H1 (cell line): ENCODE results near the gene ALK. TPM values are rescaled to one million over a fixed set of nuclear protein-coding genes. Genes with fewer than 3 reads are reported as not detected.

Experiments
- CTCF ChIA-PET: fragments of 300-600 bp; sonication (Branson Sonifier 250); formaldehyde crosslinking; loops from one replicate; lab custom pipeline; 2021; ENCODE audit not compliant: partially characterized antibody; lab: Charles Lee
- POLR2A ChIA-PET: fragments of 300-600 bp; sonication (Branson Sonifier 250); formaldehyde crosslinking; loops from one replicate; lab custom pipeline; 2021; ENCODE audit warnings: inconsistent platforms; ENCODE audit not compliant: partially characterized antibody; lab: Charles Lee
- DNase-seq, 2 experiments: peaks; one replicate each; pipeline versions ENCODE4 v3.0.0 to v3.0.0-alpha.2; 2010 to 2022; ENCODE audit warnings: low spot score in 2 of 2, low read depth in 1 of 2, mixed read lengths in 1 of 2
- FAIRE-seq: peaks from 2 replicates; lab custom pipeline; 2011; peaks lifted over from hg19 to GRCh38; lab: Jason Lieb, UNC
- H2AFZ ChIP-seq: 2 replicates; pipeline ENCODE4 v1.8.1; 2012; ENCODE audit warnings: low read length, inconsistent platforms
- H2AK5ac ChIP-seq: 2 replicates; pipeline ENCODE4 v1.6.1; 2013; ENCODE audit warnings: low read depth, low read length
- H2BK120ac ChIP-seq: replicated peaks from 2 replicates; pipeline ENCODE3; 2013; ENCODE audit warnings: low read depth, low read length, inconsistent platforms
- H2BK12ac ChIP-seq: 2 replicates; pipeline ENCODE4 v1.6.1; 2013; ENCODE audit warnings: low read depth, low read length
- H2BK15ac ChIP-seq: 2 replicates; pipeline ENCODE4 v1.6.1; 2013; ENCODE audit warnings: low read length
- H2BK20ac ChIP-seq: 2 replicates; pipeline ENCODE4 v1.6.1; 2013; ENCODE audit warnings: low read length
- H2BK5ac ChIP-seq: 2 replicates; pipeline ENCODE4 v1.6.1; 2013; ENCODE audit warnings: low read depth, low read length
- H3K14ac ChIP-seq: 2 replicates; pipeline ENCODE4 v1.6.1; 2013; ENCODE audit warnings: inconsistent platforms; ENCODE audit not compliant: insufficient read length
- H3K18ac ChIP-seq: 2 replicates; pipeline ENCODE4 v1.6.1; 2013; ENCODE audit warnings: low read length; ENCODE audit errors: extremely low read depth
- H3K23ac ChIP-seq: 2 replicates; pipeline ENCODE4 v1.6.1; 2013; ENCODE audit warnings: inconsistent platforms; ENCODE audit not compliant: insufficient read length
- H3K23me2 ChIP-seq: 2 replicates; pipeline ENCODE4 v1.6.1; 2013; ENCODE audit warnings: low read depth, low read length
- H3K27ac ChIP-seq: 2 replicates; pipeline ENCODE4 v1.6.1; 2011; ENCODE audit warnings: low read depth, low read length, inconsistent platforms
- H3K27me3 ChIP-seq, 4 experiments: replicated peaks in 1 of 4; 1 replicate in 1 of 4; 2 replicates in 3 of 4; pipeline versions ENCODE4 v1.6.1 to v1.8.1; 2011 to 2013; ENCODE audit warnings: low read length in 3 of 4, mild to moderate bottlenecking in 3 of 4, inconsistent platforms in 2 of 4, mixed read lengths in 2 of 4, moderate library complexity in 1 of 4; ENCODE audit not compliant: control insufficient read depth in 3 of 4, insufficient read depth in 3 of 4; ENCODE audit errors: extremely low read depth in 1 of 4
- H3K36me3 ChIP-seq, 4 experiments: 2 replicates each; pipeline versions ENCODE4 v1.6.1 to v1.8.1; 2011 to 2013; ENCODE audit warnings: mild to moderate bottlenecking in 4 of 4, low read length in 3 of 4, moderate library complexity in 2 of 4, control low read depth in 1 of 4, inconsistent platforms in 1 of 4; ENCODE audit not compliant: insufficient read depth in 4 of 4, control insufficient read depth in 2 of 4
- H3K4ac ChIP-seq: replicated peaks from 2 replicates; pipeline ENCODE3; 2013; ENCODE audit warnings: low read length, low read depth, mixed read lengths, inconsistent platforms; ENCODE audit not compliant: insufficient read length
- H3K4me1 ChIP-seq, 4 experiments: replicated peaks in 1 of 4; 1 replicate in 1 of 4; 2 replicates in 3 of 4; pipeline versions ENCODE4 v1.6.1 to v1.8.1; 2011 to 2013; ENCODE audit warnings: low read length in 3 of 4, inconsistent platforms in 2 of 4, mixed read lengths in 1 of 4; ENCODE audit not compliant: insufficient read depth in 4 of 4, control insufficient read depth in 3 of 4
- H3K4me2 ChIP-seq, 2 experiments: 2 replicates each; pipeline versions ENCODE4 v1.6.1 to v1.8.1; 2011 to 2013; ENCODE audit warnings: low read depth in 2 of 2, low read length in 2 of 2, control low read depth in 1 of 2, inconsistent platforms in 1 of 2, mild to moderate bottlenecking in 1 of 2; ENCODE audit not compliant: insufficient read depth in 1 of 2
- H3K4me3 ChIP-seq, 4 experiments: fragments of 200-600, 300-600 bp in 1 of 4; sonication (generic), shearing (Covaris generic), sonication (Bioruptor Twin) in 1 of 4; 2 replicates each; pipeline versions ENCODE4 v1.5.1 to v1.8.1; 2011 to 2016; ENCODE audit warnings: low read length in 4 of 4, low read depth in 3 of 4, control low read depth in 2 of 4, inconsistent platforms in 2 of 4, mild to moderate bottlenecking in 2 of 4, mixed read lengths in 1 of 4, moderate library complexity in 1 of 4; ENCODE audit not compliant: insufficient read depth in 2 of 4; ENCODE audit errors: extremely low read depth in 1 of 4
- H3K56ac ChIP-seq: replicated peaks from 2 replicates; pipeline ENCODE3; 2013; ENCODE audit warnings: low read depth, mild to moderate bottlenecking, mixed read lengths, low read length, inconsistent platforms; ENCODE audit not compliant: insufficient read length
- H3K79me1 ChIP-seq: 2 replicates; pipeline ENCODE4 v1.6.1; 2013; ENCODE audit warnings: low read depth, low read length, control low read depth
- H3K79me2 ChIP-seq, 2 experiments: 2 replicates each; pipeline versions ENCODE4 v1.6.1 to v1.8.1; 2012 to 2013; ENCODE audit warnings: low read length in 2 of 2, mild to moderate bottlenecking in 2 of 2, inconsistent platforms in 1 of 2; ENCODE audit not compliant: insufficient read depth in 2 of 2, control insufficient read depth in 1 of 2
- H3K9ac ChIP-seq, 4 experiments: replicated peaks in 1 of 4; 1 replicate in 1 of 4; 2 replicates in 3 of 4; pipeline versions ENCODE4 v1.6.1 to v1.8.1; 2011 to 2013; ENCODE audit warnings: low read depth in 3 of 4, low read length in 3 of 4, control low read depth in 2 of 4, mild to moderate bottlenecking in 2 of 4, moderate library complexity in 2 of 4, inconsistent platforms in 1 of 4; ENCODE audit errors: extremely low read depth in 1 of 4
- H3K9me3 ChIP-seq, 2 experiments: 2 replicates each; pipeline versions ENCODE4 v1.6.1 to v1.8.1; 2012 to 2013; ENCODE audit warnings: mild to moderate bottlenecking in 2 of 2, moderate library complexity in 2 of 2, control low read depth in 1 of 2, inconsistent platforms in 1 of 2, low read depth in 1 of 2, low read length in 1 of 2, mixed read lengths in 1 of 2; ENCODE audit not compliant: insufficient read depth in 2 of 2
- H4K20me1 ChIP-seq, 2 experiments: replicated peaks in 1 of 2; 2 replicates each; pipeline versions ENCODE3 to v1.8.1; 2011 to 2013; ENCODE audit warnings: inconsistent platforms in 2 of 2, low read length in 2 of 2, mild to moderate bottlenecking in 1 of 2; ENCODE audit not compliant: insufficient read depth in 2 of 2, control insufficient read depth in 1 of 2
- H4K5ac ChIP-seq: 2 replicates; pipeline ENCODE4 v1.6.1; 2013; ENCODE audit warnings: low read length, low read depth, mixed read lengths, inconsistent platforms; ENCODE audit not compliant: insufficient read length
- H4K8ac ChIP-seq: 2 replicates; pipeline ENCODE4 v1.8.0; 2013; ENCODE audit warnings: mild to moderate bottlenecking, moderate library complexity, low read length, inconsistent platforms; ENCODE audit not compliant: insufficient read depth; ENCODE audit errors: extremely low read depth
- H4K91ac ChIP-seq: replicated peaks from 2 replicates; pipeline ENCODE3; 2013; ENCODE audit warnings: low read length, mixed read lengths, inconsistent platforms; ENCODE audit not compliant: insufficient read length
- CHD2 ChIP-seq: IDR thresholded peaks from 2 replicates; pipeline ENCODE4 v1.6.1; 2012; ENCODE audit warnings: low read length, improper control_type of control experiment
- CTBP2 ChIP-seq: IDR thresholded peaks from 2 replicates; pipeline ENCODE4 v1.7.0; 2011; ENCODE audit warnings: borderline replicate concordance, mild to moderate bottlenecking, moderate library complexity, mixed read lengths, low read length; ENCODE audit not compliant: insufficient read depth, insufficient read length
- GABPA ChIP-seq: IDR thresholded peaks from 2 replicates; pipeline ENCODE4 v1.6.1; 2011; ENCODE audit warnings: mild to moderate bottlenecking, low read length, moderate library complexity, borderline replicate concordance; ENCODE audit not compliant: insufficient read depth
- KDM5A ChIP-seq: fragments of 200-600 bp; IDR thresholded peaks from 2 replicates; pipeline ENCODE4 v1.7.1; 2012; ENCODE audit warnings: mild to moderate bottlenecking, low read length, inconsistent platforms, mixed read lengths
- MAFK ChIP-seq: IDR thresholded peaks from 2 replicates; pipeline ENCODE4 v1.6.1; 2012; ENCODE audit warnings: low read depth, mild to moderate bottlenecking, improper control_type of control experiment, low read length
- NRF1 ChIP-seq: IDR thresholded peaks from 2 replicates; pipeline ENCODE4 v1.6.1; 2011; ENCODE audit warnings: mild to moderate bottlenecking, low read depth, low read length, improper control_type of control experiment
- POU5F1 ChIP-seq: IDR thresholded peaks from 2 replicates; pipeline ENCODE4 v1.6.1; 2011; ENCODE audit warnings: low read depth, mild to moderate bottlenecking, low read length, moderate library complexity
- SIRT6 ChIP-seq: IDR thresholded peaks from one replicate; pipeline ENCODE4 v1.7.1; 2012; ENCODE audit warnings: low read length, inconsistent platforms
- TCF12 ChIP-seq: IDR thresholded peaks from 2 replicates; pipeline ENCODE4 v1.6.1; 2011; ENCODE audit warnings: low read depth, mild to moderate bottlenecking, low read length
- WGBS, 2 experiments: shearing (Covaris generic) in 1 of 2; methylation state at CpG; one replicate each; pipeline versions ENCODE4 v1.1.6 to v1.1.7; 2013 to 2015; ENCODE audit warnings: low lambda C conversion rate in 2 of 2, mixed read lengths in 2 of 2, inconsistent platforms in 1 of 2, low coverage in 1 of 2, missing lambda C conversion rate in 1 of 2; ENCODE audit not compliant: insufficient replicate concordance in 2 of 2, insufficient coverage in 1 of 2, insufficient read length in 1 of 2; ENCODE audit errors: extremely low coverage in 1 of 2, missing lambda C conversion rate in 1 of 2; 5-methylcytosine and 5-hydroxymethylcytosine counted together
- polyA plus RNA-seq, 7 experiments: library from polyadenylated mRNA; depleted of rRNA in 3 of 7; stranded (reverse) in 5 of 7; unstranded in 2 of 7; fragments of >200 nt in 5 of 7; fragments of 200-250 nt in 2 of 7; gene quantifications; 1 replicate in 5 of 7; 2 replicates in 1 of 7; 4 replicates in 1 of 7; pipeline versions ENCODE4 v1.2.1 to v1.2.3, GENCODE V29; 2011 to 2013; ENCODE audit warnings: missing spikeins in 2 of 7, mixed read lengths in 2 of 7
- total RNA-seq: library from RNA; stranded (reverse); fragmentation: NEBNext Ultra II Directional; extraction: Animal tissue kit (Norgen Biotek cat#: 25700); gene quantifications from 2 replicates; pipeline ENCODE4 v1.2.1, GENCODE V29; 2021

The ALK gene
- total and polyA plus RNA-seq, 2 of the 8 experiments (the other 6 are each of a cell fraction or from before 2014, with no cell fraction given), result 0.02 to 0.09 TPM

DNA sequence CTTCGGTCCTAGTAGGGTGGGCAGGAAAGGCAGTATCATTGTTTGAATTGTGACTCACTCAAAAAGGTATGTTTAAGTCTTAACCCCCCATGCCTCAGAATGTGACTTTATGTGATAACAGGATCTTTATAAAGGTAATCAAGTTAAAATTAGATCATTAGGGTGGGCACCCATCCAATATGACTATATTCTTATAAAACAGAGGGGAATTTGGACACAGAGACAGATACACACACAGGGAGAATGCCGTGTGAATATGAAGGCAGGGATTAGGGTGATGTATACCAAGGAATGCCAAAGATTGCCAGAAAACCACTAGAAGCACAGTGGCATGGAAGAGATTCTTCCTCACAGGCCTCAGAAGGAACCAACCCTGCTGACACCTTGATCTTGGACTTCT, 524.3 kb downstream of the ALK start:
- no peak overlapping the region for H2BK120ac ChIP-seq
- CTCF ChIA-PET, result no interaction called here
- H4K91ac ChIP-seq, result no peak overlapping the region

More for the DNA sequence above, 524.3 kb downstream of the ALK start:
- H2BK15ac ChIP-seq, result no peak overlapping the region
- H3K56ac ChIP-seq, result no peak overlapping the region
- POLR2A ChIA-PET, result no interaction called here
- no peak overlapping the region for H2BK12ac ChIP-seq
- no peaks in the 10 kb centered on the region for H3K79me1 ChIP-seq
- no peaks in the 10 kb centered on the region for H4K20me1 ChIP-seq
- H3K18ac ChIP-seq, result no peak overlapping the region
- 94% methylated on average over 2 of the region's 2 CpGs; no CpG with 5 or more reads in 1 of the 2 experiments for WGBS, 2 experiments
- TF ChIP-seq SIRT6, result no peak
- TF ChIP-seq POU5F1, result no peak
- no peak for TF ChIP-seq KDM5A
- no peak for TF ChIP-seq CHD2
- TF ChIP-seq TCF12, result no peak
- TF ChIP-seq GABPA, result no peak
- no peak for TF ChIP-seq MAFK
- TF ChIP-seq NRF1, result no peak
- no peak for TF ChIP-seq CTBP2
- H2AK5ac ChIP-seq, result no peak overlapping the region
- H2BK5ac ChIP-seq, result no peak overlapping the region
- no peaks in the 10 kb centered on the region for H3K4me1 ChIP-seq
- no peak overlapping the region for H4K8ac ChIP-seq
- DNase-seq, result no peak
- H3K36me3 ChIP-seq, result no peaks in the 10 kb centered on the region
- no peak overlapping the region for H3K27ac ChIP-seq
- no peak overlapping the region for H2AFZ ChIP-seq
- no peaks in the 10 kb centered on the region; the same call in 1 of the 2 replicates for H3K23me2 ChIP-seq
- no peak overlapping the region for H3K4me2 ChIP-seq
- no peak overlapping the region for H4K5ac ChIP-seq
- no peaks in the 10 kb centered on the region for H3K9me3 ChIP-seq
- no peaks in the 10 kb centered on the region for H3K79me2 ChIP-seq
- no peaks in the 10 kb centered on the region for H3K27me3 ChIP-seq
- FAIRE-seq, result no peak
- H3K23ac ChIP-seq, result no peak overlapping the region
- H2BK20ac ChIP-seq, result no peak overlapping the region
- no peak overlapping the region for H3K4me3 ChIP-seq
- no peak overlapping the region for H3K14ac ChIP-seq
- H3K4ac ChIP-seq, result no peak overlapping the region
- H3K9ac ChIP-seq, result no peak overlapping the region
